H9 (cell line): ENCODE results near the gene PITPNM3. TPM values are rescaled to one million over a fixed set of nuclear protein-coding genes. Genes with fewer than 3 reads are reported as not detected.

Experiments
- DNase-seq: peaks from one replicate; pipeline ENCODE4 v3.0.0-alpha.2; 2017
- H2AFZ ChIP-seq: one replicate; pipeline ENCODE4 v1.6.1; 2013; ENCODE audit warnings: mild to moderate bottlenecking, low read length, control low read depth, moderate library complexity
- H2AK5ac ChIP-seq: 2 replicates; pipeline ENCODE4 v1.6.1; 2013; ENCODE audit warnings: low read length, control low read depth, mixed read lengths; ENCODE audit not compliant: insufficient read length
- H2BK120ac ChIP-seq: one replicate; pipeline ENCODE4 v1.6.1; 2013; ENCODE audit warnings: low read depth, mild to moderate bottlenecking, low read length, control low read depth, inconsistent platforms; ENCODE audit not compliant: poor library complexity, severe bottlenecking
- H2BK12ac ChIP-seq: 2 replicates; pipeline ENCODE4 v1.6.1; 2013; ENCODE audit warnings: low read length, control low read depth, mixed read lengths, low read depth; ENCODE audit not compliant: insufficient read length
- H2BK15ac ChIP-seq: 2 replicates; pipeline ENCODE4 v1.6.1; 2013; ENCODE audit warnings: low read depth, low read length, control low read depth
- H2BK20ac ChIP-seq: one replicate; pipeline ENCODE4 v1.6.1; 2013; ENCODE audit warnings: low read depth, mild to moderate bottlenecking, low read length, control low read depth, inconsistent platforms; ENCODE audit not compliant: poor library complexity, severe bottlenecking
- H2BK5ac ChIP-seq: 2 replicates; pipeline ENCODE4 v1.6.1; 2013; ENCODE audit warnings: low read length, control low read depth, mixed read lengths; ENCODE audit not compliant: insufficient read length
- H3K14ac ChIP-seq: 2 replicates; pipeline ENCODE4 v1.6.1; 2013; ENCODE audit warnings: low read length, control low read depth; ENCODE audit not compliant: insufficient read depth
- H3K18ac ChIP-seq: 2 replicates; pipeline ENCODE4 v1.6.1; 2013; ENCODE audit warnings: low read depth, mild to moderate bottlenecking, mixed read lengths, low read length, control low read depth; ENCODE audit not compliant: insufficient read length
- H3K23ac ChIP-seq: 2 replicates; pipeline ENCODE4 v1.6.1; 2013; ENCODE audit warnings: low read length, control low read depth, mixed read lengths, low read depth; ENCODE audit not compliant: insufficient read length
- H3K23me2 ChIP-seq: 2 replicates; pipeline ENCODE4 v1.6.1; 2013; ENCODE audit warnings: low read depth, mild to moderate bottlenecking, mixed read lengths, low read length, control low read depth; ENCODE audit not compliant: insufficient read length, poor library complexity, severe bottlenecking
- H3K27ac ChIP-seq: 2 replicates; pipeline ENCODE4 v1.5.1; 2013; ENCODE audit warnings: low read length, control low read depth, mixed read lengths, low read depth; ENCODE audit not compliant: insufficient read length
- H3K27me3 ChIP-seq: 2 replicates; pipeline ENCODE4 v1.6.1; 2013; ENCODE audit warnings: low read length, control low read depth, inconsistent platforms; ENCODE audit not compliant: insufficient read depth
- H3K4ac ChIP-seq: 2 replicates; pipeline ENCODE4 v1.6.1; 2013; ENCODE audit warnings: low read depth, mild to moderate bottlenecking, control low read depth, inconsistent platforms, low read length, moderate library complexity
- H3K4me1 ChIP-seq: 2 replicates; pipeline ENCODE4 v1.6.1; 2013; ENCODE audit warnings: low read length, control low read depth, inconsistent platforms; ENCODE audit not compliant: insufficient read depth
- H3K4me2 ChIP-seq: 2 replicates; pipeline ENCODE4 v1.6.1; 2013; ENCODE audit warnings: low read length, control low read depth, mixed read lengths; ENCODE audit not compliant: insufficient read length, insufficient read depth
- H3K56ac ChIP-seq: 2 replicates; pipeline ENCODE4 v1.6.1; 2013; ENCODE audit warnings: low read depth, mild to moderate bottlenecking, mixed read lengths, low read length, control low read depth; ENCODE audit not compliant: insufficient read length
- H3K79me1 ChIP-seq: 2 replicates; pipeline ENCODE4 v1.6.1; 2013; ENCODE audit warnings: low read depth, mild to moderate bottlenecking, moderate library complexity, low read length, control low read depth, inconsistent platforms; ENCODE audit not compliant: insufficient read depth, poor library complexity, severe bottlenecking
- H3K79me2 ChIP-seq: 2 replicates; pipeline ENCODE4 v1.6.1; 2013; ENCODE audit warnings: low read length, control low read depth, inconsistent platforms; ENCODE audit not compliant: insufficient read depth
- H3K9ac ChIP-seq: 2 replicates; pipeline ENCODE4 v1.6.1; 2013; ENCODE audit warnings: low read length, control low read depth, mixed read lengths; ENCODE audit not compliant: insufficient read length; ENCODE audit errors: extremely low read depth
- H3K9me3 ChIP-seq: one replicate; pipeline ENCODE4 v1.6.1; 2013; ENCODE audit warnings: low read depth, low read length, inconsistent platforms; ENCODE audit not compliant: control insufficient read depth
- H3T11ph ChIP-seq: one replicate; pipeline ENCODE4 v1.6.1; 2013; ENCODE audit warnings: mild to moderate bottlenecking, low read length, control low read depth, inconsistent platforms
- H4K20me1 ChIP-seq: one replicate; pipeline ENCODE4 v1.6.1; 2013; ENCODE audit not compliant: control insufficient read depth, insufficient read length, insufficient read depth
- H4K5ac ChIP-seq: 2 replicates; pipeline ENCODE4 v1.6.1; 2013; ENCODE audit warnings: low read depth, mild to moderate bottlenecking, mixed read lengths, low read length, control low read depth; ENCODE audit not compliant: insufficient read length
- H4K8ac ChIP-seq: replicated peaks from 2 replicates; pipeline ENCODE4 v1.6.1; 2013; ENCODE audit warnings: low read length, control low read depth, mixed read lengths, low read depth; ENCODE audit not compliant: insufficient read length
- H4K91ac ChIP-seq: 2 replicates; pipeline ENCODE4 v1.6.1; 2013; ENCODE audit warnings: low read depth, mild to moderate bottlenecking, moderate library complexity, mixed read lengths, low read length, control low read depth; ENCODE audit not compliant: insufficient read length
- H3K27ac Mint-ChIP-seq, 3 experiments: 2 replicates in 2 of 3; 3 replicates in 1 of 3; pipeline ENCODE4 v1.8.0; 2020 to 2021; ENCODE audit warnings: mixed read lengths in 3 of 3, mild to moderate bottlenecking in 1 of 3, moderate library complexity in 1 of 3
- H3K27me3 Mint-ChIP-seq: 2 replicates; pipeline ENCODE4 v1.8.0; 2021; ENCODE audit warnings: low read depth, mild to moderate bottlenecking, moderate library complexity, mixed read lengths
- H3K36me3 Mint-ChIP-seq, 3 experiments: 2 replicates in 2 of 3; 3 replicates in 1 of 3; pipeline ENCODE4 v1.8.0; 2020 to 2021; ENCODE audit warnings: low read depth in 3 of 3, mixed read lengths in 3 of 3; ENCODE audit not compliant: insufficient read depth in 1 of 3
- H3K4me1 Mint-ChIP-seq, 2 experiments: 2 replicates each; pipeline ENCODE4 v1.8.0; 2020; ENCODE audit warnings: mixed read lengths in 2 of 2
- H3K4me3 Mint-ChIP-seq, 2 experiments: 2 replicates in 1 of 2; 3 replicates in 1 of 2; pipeline ENCODE4 v1.8.0; 2020 to 2021; ENCODE audit warnings: mild to moderate bottlenecking in 2 of 2, mixed read lengths in 2 of 2, moderate library complexity in 1 of 2
- H3K9me3 Mint-ChIP-seq, 2 experiments: 2 replicates in 1 of 2; 3 replicates in 1 of 2; pipeline ENCODE4 v1.8.0; 2020; ENCODE audit warnings: mild to moderate bottlenecking in 2 of 2, mixed read lengths in 2 of 2, moderate library complexity in 1 of 2
- total RNA-seq: library from RNA; stranded (reverse); gene quantifications from 2 replicates; pipeline ENCODE4 v1.2.1, GENCODE V29; 2021
- TF ChIP-seq, protein P1 (sequence below): fragments of 200-600 bp; sonication (generic); conservative IDR thresholded peaks from 3 replicates; pipeline ENCODE4 v1.8.0; 2021; ENCODE audit warnings: antibody characterized with exemption, mild to moderate bottlenecking

PITPNM3 gene
- total RNA-seq, 1 experiment from 2014 or later = 3.4 TPM

DNA sequence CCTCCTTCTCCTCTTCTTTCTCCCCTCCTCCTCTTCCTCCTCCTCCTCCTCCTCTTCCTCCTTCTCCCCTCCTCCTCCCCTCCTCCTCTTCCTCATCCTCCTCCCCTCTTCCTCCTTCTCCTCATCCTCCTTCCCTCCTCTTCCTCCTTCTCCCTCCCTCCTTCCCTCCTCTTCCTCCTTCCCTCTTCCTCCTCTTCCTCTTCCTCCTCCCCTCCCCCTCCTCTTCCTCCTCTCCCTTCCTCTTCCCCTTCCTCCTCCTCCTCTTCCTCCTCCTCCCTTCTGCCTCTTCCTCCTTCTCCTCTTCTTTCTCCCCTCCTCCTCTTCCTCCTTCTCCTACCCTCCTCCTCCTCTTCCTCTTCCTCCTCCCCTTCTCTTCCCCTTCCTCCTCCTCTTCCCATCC lies 5.1 kb upstream of the PITPNM3 start:
- Histone ChIP-seq H3K18ac (no peak overlapping the region), H2AFZ (no peak overlapping the region), H4K91ac (no peak overlapping the region), H3K9me3 (no peaks in the 10 kb centered on the region), H3K27me3 (peaks cover 13% of the 10 kb centered on the region), H2BK120ac (no peak overlapping the region), H3K9ac (no peak overlapping the region), H3K4me2 (no peak overlapping the region), H3K79me1 (no peaks in the 10 kb centered on the region), H3K4ac (no peak overlapping the region), H2BK15ac (no peak overlapping the region), H2BK20ac (no peak overlapping the region), H3K14ac (no peak overlapping the region), H4K20me1 (no peaks in the 10 kb centered on the region), H4K5ac (no peak overlapping the region), H3K23me2 (no peaks in the 10 kb centered on the region), H3T11ph (no peak overlapping the region), H3K27ac (no peak overlapping the region), H2BK12ac (no peak overlapping the region), H3K56ac (no peak overlapping the region), H3K23ac (no peak overlapping the region), H2AK5ac (no peak overlapping the region), H3K79me2 (no peaks in the 10 kb centered on the region), H2BK5ac (no peak overlapping the region), H4K8ac (no peak overlapping the region), H3K4me1 (no peaks in the 10 kb centered on the region)
- Mint-ChIP-seq H3K27ac (no peak overlapping the region), H3K4me1 (peaks cover 7 to 17% of the 10 kb centered on the region in 2 experiments), H3K9me3 (no peaks in the 10 kb centered on the region; a peak in 1 of 5 replicates), H3K36me3 (no peaks in the 10 kb centered on the region; a peak in 1 of 7 replicates), H3K4me3 (no peak overlapping the region), H3K27me3 (peaks cover 43% of the 10 kb centered on the region)
- TF ChIP-seq, protein P1, sequence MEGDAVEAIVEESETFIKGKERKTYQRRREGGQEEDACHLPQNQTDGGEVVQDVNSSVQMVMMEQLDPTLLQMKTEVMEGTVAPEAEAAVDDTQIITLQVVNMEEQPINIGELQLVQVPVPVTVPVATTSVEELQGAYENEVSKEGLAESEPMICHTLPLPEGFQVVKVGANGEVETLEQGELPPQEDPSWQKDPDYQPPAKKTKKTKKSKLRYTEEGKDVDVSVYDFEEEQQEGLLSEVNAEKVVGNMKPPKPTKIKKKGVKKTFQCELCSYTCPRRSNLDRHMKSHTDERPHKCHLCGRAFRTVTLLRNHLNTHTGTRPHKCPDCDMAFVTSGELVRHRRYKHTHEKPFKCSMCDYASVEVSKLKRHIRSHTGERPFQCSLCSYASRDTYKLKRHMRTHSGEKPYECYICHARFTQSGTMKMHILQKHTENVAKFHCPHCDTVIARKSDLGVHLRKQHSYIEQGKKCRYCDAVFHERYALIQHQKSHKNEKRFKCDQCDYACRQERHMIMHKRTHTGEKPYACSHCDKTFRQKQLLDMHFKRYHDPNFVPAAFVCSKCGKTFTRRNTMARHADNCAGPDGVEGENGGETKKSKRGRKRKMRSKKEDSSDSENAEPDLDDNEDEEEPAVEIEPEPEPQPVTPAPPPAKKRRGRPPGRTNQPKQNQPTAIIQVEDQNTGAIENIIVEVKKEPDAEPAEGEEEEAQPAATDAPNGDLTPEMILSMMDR = no peak
- no peak for DNase-seq
